Measurements from ENCODE around the gene BDKRB2.

The BDKRB2 gene

GRCh38 chr14:96272777-96273473 lies 68.3 kb downstream of the BDKRB2 start:
- no peak overlapping the region for H3K27ac ChIP-seq
- no peak for TF ChIP-seq CTCF (conservative IDR thresholded peaks at IDR 0.05)
- TF ChIP-seq ZFX (IDR thresholded peaks at IDR 0.05): no peak

GRCh38 chr14:96273629-96274028 lies 69.0 kb downstream of the BDKRB2 start:
- TF ChIP-seq CTCF (conservative IDR thresholded peaks at IDR 0.05) (no peak), ZFX (IDR thresholded peaks at IDR 0.05) (no peak)

GRCh38 chr14:96274122-96274521 lies 69.5 kb downstream of the BDKRB2 start:
- no peak for TF ChIP-seq CTCF (conservative IDR thresholded peaks at IDR 0.05)
- no peak for TF ChIP-seq ZFX (IDR thresholded peaks at IDR 0.05)
- no peak overlapping the region for H3K27ac ChIP-seq

More at GRCh38 chr14:96273629-96274028, 69.0 kb downstream of the BDKRB2 start:
- H3K27ac ChIP-seq: no peak overlapping the region

GRCh38 chr14:96274543-96274942 lies 69.9 kb downstream of the BDKRB2 start:
- no peak for TF ChIP-seq ZFX (IDR thresholded peaks at IDR 0.05)
- no peak for TF ChIP-seq CTCF (conservative IDR thresholded peaks at IDR 0.05)
- no peak overlapping the region for H3K27ac ChIP-seq

GRCh38 chr14:96275177-96276112 lies 70.8 kb downstream of the BDKRB2 start:
- H3K27ac ChIP-seq: no peak overlapping the region
- TF ChIP-seq ZFX (IDR thresholded peaks at IDR 0.05) (no peak), CTCF (conservative IDR thresholded peaks at IDR 0.05) (peak; percentile 98)

- H3K27ac ChIP-seq: no peak overlapping the region
- no peak for TF ChIP-seq CTCF (conservative IDR thresholded peaks at IDR 0.05)
- no peak for TF ChIP-seq ZFX (IDR thresholded peaks at IDR 0.05)
These were observed 73.3 kb downstream of the BDKRB2 start for GRCh38 chr14:96277890-96278289.

- no peak for TF ChIP-seq ZFX (IDR thresholded peaks at IDR 0.05)
- no peak overlapping the region for H3K27ac ChIP-seq
These were observed 74.9 kb downstream of the BDKRB2 start for GRCh38 chr14:96279564-96279963.

All from C4-2B (cell line).